CD14-positive monocyte (primary cell): Measurements from ENCODE around the gene SNX25. TPM values are rescaled to one million over a fixed set of nuclear protein-coding genes. Genes with fewer than 3 reads are reported as not detected.

Experiments
- DNase-seq, 3 donors: peaks; one replicate each; pipeline ENCODE4 v3.0.0-alpha.2; 2011 to 2022
- H2AFZ ChIP-seq: 2 replicates; pipeline ENCODE4 v1.6.0; 2012; ENCODE audit warnings: mild to moderate bottlenecking, low read depth, low read length, inconsistent platforms; ENCODE audit not compliant: insufficient read depth, poor library complexity, severe bottlenecking
- H3K27ac ChIP-seq, 2 donors: 1 replicate in 1 of 2; 2 replicates in 1 of 2; pipeline ENCODE4 v1.5.1; 2012 to 2013; ENCODE audit warnings: low read length in 2 of 2, control low read depth in 1 of 2, inconsistent platforms in 1 of 2, low read depth in 1 of 2, mild to moderate bottlenecking in 1 of 2
- H3K27me3 ChIP-seq, 2 donors: one replicate each; pipeline versions ENCODE4 v1.6.0 to v1.6.1; 2011 to 2013; ENCODE audit warnings: low read length in 2 of 2; ENCODE audit not compliant: control insufficient read depth in 2 of 2, insufficient read depth in 2 of 2
- H3K36me3 ChIP-seq, 2 donors: replicated peaks in 1 of 2; 1 replicate in 1 of 2; 2 replicates in 1 of 2; pipeline versions ENCODE4 v1.5.1 to v1.6.1; 2012 to 2013; ENCODE audit warnings: low read length in 2 of 2, control low read depth in 1 of 2, inconsistent platforms in 1 of 2, mild to moderate bottlenecking in 1 of 2; ENCODE audit not compliant: insufficient read depth in 2 of 2, control insufficient read depth in 1 of 2
- H3K4me1 ChIP-seq, 2 donors: 1 replicate in 1 of 2; 2 replicates in 1 of 2; pipeline versions ENCODE4 v1.5.1 to v1.6.1; 2012 to 2013; ENCODE audit warnings: low read length in 2 of 2, control low read depth in 1 of 2, inconsistent platforms in 1 of 2, mild to moderate bottlenecking in 1 of 2, moderate library complexity in 1 of 2; ENCODE audit not compliant: insufficient read depth in 2 of 2, control insufficient read depth in 1 of 2
- H3K4me2 ChIP-seq: replicated peaks from 2 replicates; pipeline ENCODE3; 2012; ENCODE audit warnings: low read length, moderate library complexity, mild to moderate bottlenecking; ENCODE audit not compliant: poor library complexity, severe bottlenecking; ENCODE audit errors: extremely low read depth
- H3K4me3 ChIP-seq, 3 experiments: fragments of 200-600 bp in 1 of 3; sonication (generic) in 1 of 3; replicated peaks in 1 of 3; 1 replicate in 2 of 3; 2 replicates in 1 of 3; pipeline ENCODE4 v1.5.1; 2011 to 2013; ENCODE audit warnings: low read length in 3 of 3, mild to moderate bottlenecking in 3 of 3, control low read depth in 2 of 3, low read depth in 2 of 3, inconsistent platforms in 1 of 3, moderate library complexity in 1 of 3
- H3K79me2 ChIP-seq: 2 replicates; pipeline ENCODE4 v1.6.0; 2012; ENCODE audit warnings: mild to moderate bottlenecking, control low read depth, inconsistent platforms, low read length, moderate library complexity; ENCODE audit not compliant: insufficient read depth
- H3K9ac ChIP-seq: 2 replicates; pipeline ENCODE4 v1.6.0; 2017; ENCODE audit warnings: low read length, mild to moderate bottlenecking; ENCODE audit not compliant: insufficient read depth, poor library complexity, severe bottlenecking
- H3K9me3 ChIP-seq, 2 donors: replicated peaks in 1 of 2; 1 replicate in 1 of 2; 2 replicates in 1 of 2; pipeline versions ENCODE4 v1.5.1 to v1.6.1; 2012 to 2013; ENCODE audit warnings: low read length in 2 of 2, control low read depth in 1 of 2; ENCODE audit not compliant: control insufficient read depth in 1 of 2, insufficient read depth in 1 of 2
- H4K20me1 ChIP-seq: 2 replicates; pipeline ENCODE4 v1.6.0; 2012; ENCODE audit warnings: mild to moderate bottlenecking, low read length, control low read depth, moderate library complexity; ENCODE audit not compliant: insufficient read depth
- H3K27ac Mint-ChIP-seq, 7 donors: one replicate each; pipeline ENCODE4 v1.8.0; 2020; ENCODE audit warnings: mild to moderate bottlenecking in 7 of 7, mixed read lengths in 7 of 7, moderate library complexity in 6 of 7, inconsistent platforms in 2 of 7
- H3K27me3 Mint-ChIP-seq, 3 donors: one replicate each; pipeline ENCODE4 v1.8.0; 2021 to 2022; ENCODE audit warnings: low read depth in 3 of 3, mild to moderate bottlenecking in 3 of 3, mixed read lengths in 3 of 3, moderate library complexity in 3 of 3, inconsistent platforms in 1 of 3
- H3K36me3 Mint-ChIP-seq, 2 donors: one replicate each; pipeline ENCODE4 v1.8.0; 2020; ENCODE audit warnings: mixed read lengths in 2 of 2, inconsistent platforms in 1 of 2, mild to moderate bottlenecking in 1 of 2
- H3K4me1 Mint-ChIP-seq: one replicate; pipeline ENCODE4 v1.8.0; 2020; ENCODE audit warnings: mild to moderate bottlenecking, mixed read lengths
- H3K4me3 Mint-ChIP-seq, 2 donors: one replicate each; pipeline ENCODE4 v1.8.0; 2020; ENCODE audit warnings: mild to moderate bottlenecking in 2 of 2, mixed read lengths in 2 of 2, moderate library complexity in 1 of 2
- H3K9me3 Mint-ChIP-seq, 7 donors: one replicate each; pipeline ENCODE4 v1.8.0; 2020 to 2022; ENCODE audit warnings: mixed read lengths in 7 of 7, mild to moderate bottlenecking in 6 of 7, moderate library complexity in 6 of 7, inconsistent platforms in 2 of 7
- WGBS: methylation state at CpG from one replicate; pipeline ENCODE4 v1.1.5; 2013; ENCODE audit warnings: missing lambda C conversion rate; ENCODE audit not compliant: insufficient coverage; 5-methylcytosine and 5-hydroxymethylcytosine counted together
- intact Hi-C, 2 donors: fragments of 100-400 bp; cut with micrococcal nuclease; formaldehyde crosslinking; loops; one replicate each; pipeline versions ENCODE4 v1.15.0 to v1.15.1; 2023
- polyA plus RNA-seq, 3 donors: library from polyadenylated mRNA; depleted of rRNA in 1 of 3; unstranded in 2 of 3; stranded (reverse) in 1 of 3; fragments of 300-500 nt in 2 of 3; fragments of >200 nt in 1 of 3; fragmentation: Illumina TruSeq in 2 of 3; gene quantifications; 1 replicate in 2 of 3; 2 replicates in 1 of 3; pipeline ENCODE4 v1.2.3, GENCODE V29; 2012 to 2021
- TF ChIP-seq, protein P1 (sequence below): fragments of 200-600 bp; IDR thresholded peaks from one replicate; pipeline ENCODE4 v1.8.0; 2022; ENCODE audit warnings: antibody characterized with exemption, mild to moderate bottlenecking

The SNX25 gene
- polyA plus RNA-seq, 3 donors = 0.31 to 0.40 (median 0.36) TPM

DNA sequence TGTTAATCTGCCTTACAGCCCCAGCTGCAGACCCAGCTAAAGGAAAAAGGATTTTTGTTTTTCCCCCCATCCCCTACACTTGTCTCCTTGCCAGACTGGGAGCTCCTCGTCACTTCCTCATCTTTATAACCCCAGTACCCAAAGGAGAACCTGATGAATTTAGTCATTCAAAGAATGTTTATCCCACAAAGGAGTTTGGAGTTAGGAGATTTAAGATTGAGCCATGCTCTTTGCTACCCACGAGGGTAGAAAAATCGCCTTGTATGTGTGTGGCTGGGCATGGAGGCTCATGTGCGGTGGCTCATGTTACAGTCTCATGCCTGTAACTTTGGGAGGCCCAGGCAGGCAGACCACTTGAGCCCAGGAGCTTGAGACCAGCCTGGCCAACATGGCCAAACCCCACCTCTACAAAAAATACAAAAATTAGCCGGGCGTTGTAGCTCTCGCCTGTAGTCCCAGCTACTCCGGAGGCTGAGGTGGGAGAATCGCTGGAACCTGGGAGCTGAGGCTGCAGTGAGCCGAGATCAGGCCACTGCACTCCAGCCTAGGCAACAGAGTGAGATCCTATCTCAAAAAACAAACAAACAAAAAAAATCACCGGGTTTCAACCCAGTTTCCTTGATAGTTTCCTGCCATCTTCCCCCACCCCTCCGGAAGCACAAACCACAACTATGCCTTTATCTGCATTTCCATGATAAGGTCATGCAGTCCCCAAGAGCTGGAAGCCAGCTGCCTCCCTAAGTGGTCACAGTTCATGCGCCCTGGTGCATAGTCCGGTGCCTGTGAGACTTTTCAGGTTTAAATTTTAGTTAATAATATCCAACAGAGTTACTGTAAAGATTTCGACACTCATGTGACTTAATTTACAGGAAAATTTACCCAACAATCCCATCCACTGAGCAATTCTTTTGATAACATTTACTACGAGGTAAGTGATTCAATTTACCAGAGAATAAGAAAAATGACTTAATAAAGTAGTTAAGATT, 7.1 kb upstream of the SNX25 start:
- Mint-ChIP-seq H3K4me1 (peaks cover 34% of the 10 kb centered on the region), H3K9me3 (peaks cover 0 to 8% (median 1%) of the 10 kb centered on the region in 7 donors), H3K4me3 (peak overlapping the region; percentile 23 to 85), H3K36me3 (peaks cover 0 to 3% of the 10 kb centered on the region in 2 donors), H3K27ac (peak overlapping the region in 2 of 7 donors; percentile 37 to 46), H3K27me3 (peaks cover 12 to 28% (median 23%) of the 10 kb centered on the region in 3 donors)
- H3K9ac ChIP-seq = no peak overlapping the region
- H3K9me3 ChIP-seq = no peaks in the 10 kb centered on the region
- peak overlapping the region; percentile 19 for H2AFZ ChIP-seq
- H3K36me3 ChIP-seq = no peaks in the 10 kb centered on the region
- intact Hi-C loops = loop anchor here in 1 of 2 donors (10.0 kb wide), 1 partner anchor 1697 kb away; the partner anchor contains the start of gene ING2
- TF ChIP-seq, protein P1, sequence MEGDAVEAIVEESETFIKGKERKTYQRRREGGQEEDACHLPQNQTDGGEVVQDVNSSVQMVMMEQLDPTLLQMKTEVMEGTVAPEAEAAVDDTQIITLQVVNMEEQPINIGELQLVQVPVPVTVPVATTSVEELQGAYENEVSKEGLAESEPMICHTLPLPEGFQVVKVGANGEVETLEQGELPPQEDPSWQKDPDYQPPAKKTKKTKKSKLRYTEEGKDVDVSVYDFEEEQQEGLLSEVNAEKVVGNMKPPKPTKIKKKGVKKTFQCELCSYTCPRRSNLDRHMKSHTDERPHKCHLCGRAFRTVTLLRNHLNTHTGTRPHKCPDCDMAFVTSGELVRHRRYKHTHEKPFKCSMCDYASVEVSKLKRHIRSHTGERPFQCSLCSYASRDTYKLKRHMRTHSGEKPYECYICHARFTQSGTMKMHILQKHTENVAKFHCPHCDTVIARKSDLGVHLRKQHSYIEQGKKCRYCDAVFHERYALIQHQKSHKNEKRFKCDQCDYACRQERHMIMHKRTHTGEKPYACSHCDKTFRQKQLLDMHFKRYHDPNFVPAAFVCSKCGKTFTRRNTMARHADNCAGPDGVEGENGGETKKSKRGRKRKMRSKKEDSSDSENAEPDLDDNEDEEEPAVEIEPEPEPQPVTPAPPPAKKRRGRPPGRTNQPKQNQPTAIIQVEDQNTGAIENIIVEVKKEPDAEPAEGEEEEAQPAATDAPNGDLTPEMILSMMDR = no peak
- peaks cover 0 to 5% of the 10 kb centered on the region in 2 donors for H3K27me3 ChIP-seq
- no peaks in the 10 kb centered on the region for H3K79me2 ChIP-seq
- DNase-seq = no peak
- peaks cover 13 to 31% of the 10 kb centered on the region in 2 donors for H3K4me1 ChIP-seq
- no peak overlapping the region for H3K27ac ChIP-seq
- H3K4me2 ChIP-seq = no peak overlapping the region
- H3K4me3 ChIP-seq = peak overlapping the region in 1 of 3 experiments; percentile 78
- H4K20me1 ChIP-seq = no peaks in the 10 kb centered on the region
- WGBS = 38% methylated on average over 7 of the region's 16 CpGs

GRCh38 chr4:185202984-185203485, 6.4 kb upstream of the SNX25 start:
- Mint-ChIP-seq H3K27me3 (peaks cover 20 to 35% (median 31%) of the 10 kb centered on the region in 3 donors), H3K36me3 (peaks cover 0 to 3% of the 10 kb centered on the region in 2 donors), H3K4me1 (peaks cover 34% of the 10 kb centered on the region), H3K27ac (peak overlapping the region in 5 of 7 donors; percentile 37 to 83 (median 68)), H3K9me3 (peaks cover 0 to 8% (median 1%) of the 10 kb centered on the region in 7 donors), H3K4me3 (peak overlapping the region; percentile 85 to 88)
- H3K36me3 ChIP-seq = no peaks in the 10 kb centered on the region
- peak overlapping the region; percentile 70 for H3K9ac ChIP-seq
- H3K27ac ChIP-seq = no peak overlapping the region
- DNase-seq = no peak
- peaks cover 13 to 31% of the 10 kb centered on the region in 2 donors for H3K4me1 ChIP-seq
- TF ChIP-seq, protein P1 = no peak
- no peaks in the 10 kb centered on the region for H4K20me1 ChIP-seq
- no peaks in the 10 kb centered on the region for H3K9me3 ChIP-seq
- 66% methylated on average over 8 of the region's 8 CpGs for WGBS
- H3K4me2 ChIP-seq = peak overlapping the region; percentile 80
- H3K27me3 ChIP-seq = peaks cover 7 to 13% of the 10 kb centered on the region in 2 donors
- peak overlapping the region; percentile 35 to 78 (median 47) for H3K4me3 ChIP-seq
- peak overlapping the region; percentile 96 for H2AFZ ChIP-seq
- H3K79me2 ChIP-seq = no peaks in the 10 kb centered on the region
- intact Hi-C loops = loop anchor here in 1 of 2 donors (10.0 kb wide), 1 partner anchor 1698 kb away; the partner anchor contains the start of gene ING2
